ENCODE data around the gene ZNF765.
"Not testable (repeated sequence)": the region's sequence is repeated elsewhere in the genome, so short reads cannot be mapped to it uniquely, and the experiment has no call there.

ZNF765 gene

GRCh38 chr19:53394974-53395839 is at the start of gene ZNF765:
TSS of gene ZNF765 (plus strand) at chr19:53395149. CDS start at chr19:53398016, 2,867 bp downstream.
- no peaks in the 10 kb centered on the region for H3K27me3 ChIP-seq (ENCODE audit: control insufficient read depth, insufficient read depth, low read length)
- no peaks in the 10 kb centered on the region for H3K9me3 ChIP-seq (ENCODE audit: control insufficient read depth, insufficient read depth, low read depth, low read length)
- peak within 1 kb of the TSS; percentile 81 for H3K9ac ChIP-seq (ENCODE audit: low read length)
- H3K27ac ChIP-seq (ENCODE audit: low read depth, low read length) = no peak within 1 kb of the TSS; the same call in 1 of the 2 replicates
- H3K36me3 ChIP-seq (ENCODE audit: control insufficient read depth, insufficient read depth, low read length) = peaks cover 19% of the 10 kb centered on the region
- H3K4me3 ChIP-seq (ENCODE audit: low read depth, low read length) = peak within 1 kb of the TSS; percentile 90
- H3K4me1 ChIP-seq (ENCODE audit: control insufficient read depth, insufficient read depth, low read length) = peaks cover 7% of the 10 kb centered on the region; the same call in 1 of the 2 replicates

- no peak overlapping the region for H3K4me3 ChIP-seq (ENCODE audit: low read depth, low read length)
- no peak overlapping the region for H3K27ac ChIP-seq (ENCODE audit: low read depth, low read length)
- H3K27me3 ChIP-seq (ENCODE audit: control insufficient read depth, insufficient read depth, low read length) = no peaks in the 10 kb centered on the region
- H3K9ac ChIP-seq (ENCODE audit: low read length) = no peak overlapping the region
- peaks cover 41% of the 10 kb centered on the region for H3K36me3 ChIP-seq (ENCODE audit: control insufficient read depth, insufficient read depth, low read length)
- H3K9me3 ChIP-seq (ENCODE audit: control insufficient read depth, insufficient read depth, low read depth, low read length) = peaks cover 59% of the 10 kb centered on the region
- H3K4me1 ChIP-seq (ENCODE audit: control insufficient read depth, insufficient read depth, low read length) = no peaks in the 10 kb centered on the region
Observed at GRCh38 chr19:53355739-53356138, 39.2 kb upstream of the ZNF765 start.

- H3K27me3 ChIP-seq (ENCODE audit: control insufficient read depth, insufficient read depth, low read length) = no peaks in the 10 kb centered on the region
- H3K36me3 ChIP-seq (ENCODE audit: control insufficient read depth, insufficient read depth, low read length) = peaks cover 18% of the 10 kb centered on the region
- peaks cover 36% of the 10 kb centered on the region for H3K9me3 ChIP-seq (ENCODE audit: control insufficient read depth, insufficient read depth, low read depth, low read length)
- H3K9ac ChIP-seq (ENCODE audit: low read length) = no peak overlapping the region
- no peak overlapping the region for H3K4me3 ChIP-seq (ENCODE audit: low read depth, low read length)
- H3K4me1 ChIP-seq (ENCODE audit: control insufficient read depth, insufficient read depth, low read length) = no peaks in the 10 kb centered on the region
- H3K27ac ChIP-seq (ENCODE audit: low read depth, low read length) = no peak overlapping the region
Observed at GRCh38 chr19:53357821-53358581, 36.9 kb upstream of the ZNF765 start.

GRCh38 chr19:53360056-53360455 is 34.9 kb upstream of the ZNF765 start:
- H3K4me3 ChIP-seq (ENCODE audit: low read depth, low read length); H3K36me3 ChIP-seq (ENCODE audit: control insufficient read depth, insufficient read depth, low read length); H3K9ac ChIP-seq (ENCODE audit: low read length); H3K27ac ChIP-seq (ENCODE audit: low read depth, low read length); H3K4me1 ChIP-seq (ENCODE audit: control insufficient read depth, insufficient read depth, low read length); H3K27me3 ChIP-seq (ENCODE audit: control insufficient read depth, insufficient read depth, low read length): not testable (repeated sequence)
- peaks cover 16% of the 10 kb centered on the region for H3K9me3 ChIP-seq (ENCODE audit: control insufficient read depth, insufficient read depth, low read depth, low read length)

GRCh38 chr19:53365134-53365898 is 29.6 kb upstream of the ZNF765 start, which contains the start of gene ZNF525:
TSS of gene ZNF525 (plus strand) at chr19:53365705. CDS start at chr19:53372282, 6,577 bp downstream.
- Histone ChIP-seq H3K4me1 (ENCODE audit: control insufficient read depth, insufficient read depth, low read length) (peaks cover 8% of the 10 kb centered on the region; the same call in 1 of the 2 replicates), H3K9me3 (ENCODE audit: control insufficient read depth, insufficient read depth, low read depth, low read length) (no peaks in the 10 kb centered on the region), H3K9ac (ENCODE audit: low read length) (peak within 1 kb of the TSS; percentile 82), H3K36me3 (ENCODE audit: control insufficient read depth, insufficient read depth, low read length) (no peaks in the 10 kb centered on the region), H3K27me3 (ENCODE audit: control insufficient read depth, insufficient read depth, low read length) (no peaks in the 10 kb centered on the region), H3K27ac (ENCODE audit: low read depth, low read length) (peak within 1 kb of the TSS; percentile 76; the same call in 1 of the 2 replicates), H3K4me3 (ENCODE audit: low read depth, low read length) (peak within 1 kb of the TSS; percentile 96)

- Histone ChIP-seq H3K4me1 (ENCODE audit: control insufficient read depth, insufficient read depth, low read length) (peaks cover 8% of the 10 kb centered on the region; the same call in 1 of the 2 replicates), H3K36me3 (ENCODE audit: control insufficient read depth, insufficient read depth, low read length) (0 out of 2 replicates have a peak, but pooled peaks cover 4% of the 10 kb centered on the region), H3K27me3 (ENCODE audit: control insufficient read depth, insufficient read depth, low read length) (no peaks in the 10 kb centered on the region), H3K27ac (ENCODE audit: low read depth, low read length) (peak overlapping the region; percentile 76; the same call in 1 of the 2 replicates), H3K9me3 (ENCODE audit: control insufficient read depth, insufficient read depth, low read depth, low read length) (no peaks in the 10 kb centered on the region), H3K9ac (ENCODE audit: low read length) (peak overlapping the region; percentile 82), H3K4me3 (ENCODE audit: low read depth, low read length) (peak overlapping the region; percentile 96)
Observed at GRCh38 chr19:53365899-53366493, 29.0 kb upstream of the ZNF765 start.

- peaks cover 12% of the 10 kb centered on the region for H3K4me1 ChIP-seq (ENCODE audit: control insufficient read depth, insufficient read depth, low read length)
- H3K27ac ChIP-seq (ENCODE audit: low read depth, low read length) = no peak overlapping the region
- no peak overlapping the region for H3K4me3 ChIP-seq (ENCODE audit: low read depth, low read length)
- no peaks in the 10 kb centered on the region; the same call in 1 of the 2 replicates for H3K9me3 ChIP-seq (ENCODE audit: control insufficient read depth, insufficient read depth, low read depth, low read length)
- H3K36me3 ChIP-seq (ENCODE audit: control insufficient read depth, insufficient read depth, low read length) = peaks cover 59% of the 10 kb centered on the region
- H3K27me3 ChIP-seq (ENCODE audit: control insufficient read depth, insufficient read depth, low read length) = no peaks in the 10 kb centered on the region
- H3K9ac ChIP-seq (ENCODE audit: low read length) = no peak overlapping the region
Observed at GRCh38 chr19:53372196-53372595, 22.8 kb upstream of the ZNF765 start.

- Histone ChIP-seq H3K36me3 (ENCODE audit: control insufficient read depth, insufficient read depth, low read length) (peaks cover 80% of the 10 kb centered on the region), H3K9me3 (ENCODE audit: control insufficient read depth, insufficient read depth, low read depth, low read length) (peaks cover 6% of the 10 kb centered on the region; the same call in 1 of the 2 replicates), H3K27me3 (ENCODE audit: control insufficient read depth, insufficient read depth, low read length) (no peaks in the 10 kb centered on the region), H3K27ac (ENCODE audit: low read depth, low read length) (0 out of 2 replicates have a peak overlapping the region, but pooled peaks have one; percentile 26), H3K9ac (ENCODE audit: low read length) (no peak overlapping the region), H3K4me3 (ENCODE audit: low read depth, low read length) (no peak overlapping the region), H3K4me1 (ENCODE audit: control insufficient read depth, insufficient read depth, low read length) (peaks cover 10% of the 10 kb centered on the region)
Observed at GRCh38 chr19:53374288-53374687, 20.7 kb upstream of the ZNF765 start.

- Histone ChIP-seq H3K27me3 (ENCODE audit: control insufficient read depth, insufficient read depth, low read length) (no peaks in the 10 kb centered on the region), H3K4me3 (ENCODE audit: low read depth, low read length) (no peak overlapping the region), H3K9ac (ENCODE audit: low read length) (no peak overlapping the region), H3K9me3 (ENCODE audit: control insufficient read depth, insufficient read depth, low read depth, low read length) (peaks cover 7% of the 10 kb centered on the region; the same call in 1 of the 2 replicates), H3K4me1 (ENCODE audit: control insufficient read depth, insufficient read depth, low read length) (peaks cover 10% of the 10 kb centered on the region), H3K27ac (ENCODE audit: low read depth, low read length) (0 out of 2 replicates have a peak overlapping the region, but pooled peaks have one; percentile 26), H3K36me3 (ENCODE audit: control insufficient read depth, insufficient read depth, low read length) (peaks cover 84% of the 10 kb centered on the region)
Observed at GRCh38 chr19:53374743-53375142, 20.2 kb upstream of the ZNF765 start.

GRCh38 chr19:53381376-53381775 is 13.6 kb upstream of the ZNF765 start:
- no peak overlapping the region for H3K9ac ChIP-seq (ENCODE audit: low read length)
- H3K27ac ChIP-seq (ENCODE audit: low read depth, low read length) = no peak overlapping the region
- no peaks in the 10 kb centered on the region for H3K27me3 ChIP-seq (ENCODE audit: control insufficient read depth, insufficient read depth, low read length)
- peaks cover 64% of the 10 kb centered on the region for H3K9me3 ChIP-seq (ENCODE audit: control insufficient read depth, insufficient read depth, low read depth, low read length)
- H3K36me3 ChIP-seq (ENCODE audit: control insufficient read depth, insufficient read depth, low read length) = peaks cover 98% of the 10 kb centered on the region
- H3K4me1 ChIP-seq (ENCODE audit: control insufficient read depth, insufficient read depth, low read length) = no peaks in the 10 kb centered on the region
- no peak overlapping the region for H3K4me3 ChIP-seq (ENCODE audit: low read depth, low read length)

Data from HUES6 (cell line).